GM19324 (cell line): ENCODE results near the gene NGLY1.

Experiments used
- ATAC-seq: cut with Tn5 transposase; IDR thresholded peaks from one replicate; pipeline ENCODE4 v1.9.1; 2021; ENCODE audit warnings: mild to moderate bottlenecking, moderate library complexity; ENCODE audit not compliant: unreplicated experiment, low FRiP score

Gene NGLY1

GRCh38 chr3:25784971-25785370 is 1.7 kb upstream of the NGLY1 start:
- ATAC-seq, result no peak

GRCh38 chr3:25783661-25784512 is 644 bp upstream of the NGLY1 start:
- ATAC-seq, result peak; percentile 38

GRCh38 chr3:25782636-25782937 is 656 bp downstream of the NGLY1 start:
- no peak for ATAC-seq

GRCh38 chr3:25781758-25782594 is 1.3 kb downstream of the NGLY1 start:
- peak; percentile 56 for ATAC-seq

GRCh38 chr3:25781145-25781757 is 2.0 kb downstream of the NGLY1 start:
- no peak for ATAC-seq

- no peak for ATAC-seq
Measured at GRCh38 chr3:25780618-25781017, 2.6 kb downstream of the NGLY1 start.

- ATAC-seq, result no peak
Measured at GRCh38 chr3:25775936-25776335, 7.3 kb downstream of the NGLY1 start.

GRCh38 chr3:25768851-25769250 is 14.4 kb downstream of the NGLY1 start:
- ATAC-seq, result peak; percentile 84

GRCh38 chr3:25751725-25752124 is 31.5 kb downstream of the NGLY1 start:
- no peak for ATAC-seq

- ATAC-seq, result no peak
Measured at GRCh38 chr3:25751048-25751447, 32.2 kb downstream of the NGLY1 start.

GRCh38 chr3:25749031-25749581 is 34.1 kb downstream of the NGLY1 start:
- no peak for ATAC-seq

- ATAC-seq, result no peak
Measured at GRCh38 chr3:25748189-25748588, 35.1 kb downstream of the NGLY1 start.

- ATAC-seq, result no peak
Measured at GRCh38 chr3:25747033-25747432, 36.2 kb downstream of the NGLY1 start.

- no peak for ATAC-seq
Measured at GRCh38 chr3:25744470-25744869, 38.8 kb downstream of the NGLY1 start.

- ATAC-seq, result no peak
Measured at GRCh38 chr3:25728101-25728500, 55.1 kb downstream of the NGLY1 start.

GRCh38 chr3:25727316-25727715 is 55.9 kb downstream of the NGLY1 start:
- ATAC-seq, result no peak

GRCh38 chr3:25725810-25726209 is 57.4 kb downstream of the NGLY1 start:
- no peak for ATAC-seq

GRCh38 chr3:25724948-25725645 is 58.1 kb downstream of the NGLY1 start:
- ATAC-seq, result no peak

- ATAC-seq, result no peak
Measured at GRCh38 chr3:25723802-25724201, 59.4 kb downstream of the NGLY1 start.

GRCh38 chr3:25719321-25719720 is 63.9 kb downstream of the NGLY1 start:
- ATAC-seq, result no peak
